Chondrocyte (in vitro differentiated cells): Measurements from ENCODE around the gene TLCD1. TPM values are rescaled to one million over a fixed set of nuclear protein-coding genes. Genes with fewer than 3 reads are reported as not detected.

Source experiments
- DNase-seq: peaks from one replicate; pipeline ENCODE4 v3.0.0; 2021; ENCODE audit warnings: mixed read lengths, low spot score
- H3K27ac Mint-ChIP-seq: one replicate; pipeline ENCODE4 v1.8.0; 2021; ENCODE audit warnings: mild to moderate bottlenecking, moderate library complexity, mixed read lengths; ENCODE audit not compliant: unreplicated experiment
- H3K27me3 Mint-ChIP-seq: 2 replicates; pipeline ENCODE4 v1.8.0; 2021; ENCODE audit warnings: low read depth, mixed read lengths
- H3K36me3 Mint-ChIP-seq: 2 replicates; pipeline ENCODE4 v1.8.0; 2021; ENCODE audit warnings: low read depth, mixed read lengths
- H3K4me1 Mint-ChIP-seq: 2 replicates; pipeline ENCODE4 v1.8.0; 2021; ENCODE audit warnings: low read depth, mild to moderate bottlenecking, mixed read lengths
- H3K4me3 Mint-ChIP-seq: one replicate; pipeline ENCODE4 v1.8.0; 2021; ENCODE audit warnings: mild to moderate bottlenecking, moderate library complexity, mixed read lengths; ENCODE audit not compliant: unreplicated experiment
- H3K9me3 Mint-ChIP-seq: 2 replicates; pipeline ENCODE4 v1.8.0; 2021; ENCODE audit warnings: low read depth, mixed read lengths
- CTCF ChIP-seq: fragments of 200-600 bp; sonication (generic); IDR thresholded peaks from 2 replicates; pipeline ENCODE4 v1.5.0; 2021; ENCODE audit warnings: antibody characterized with exemption, mild to moderate bottlenecking, moderate library complexity
- total RNA-seq: library from RNA; stranded (reverse); gene quantifications from 3 replicates; pipeline ENCODE4 v1.2.1, GENCODE V29; 2021

TLCD1 gene
- total RNA-seq, 1 donor from 2014 or later = 12.9 TPM

GRCh38 chr17:28733346-28733745 lies 7.3 kb upstream of the TLCD1 start:
- DNase-seq = no peak
- Mint-ChIP-seq H3K36me3 (no peaks in the 10 kb centered on the region), H3K9me3 (no peaks in the 10 kb centered on the region), H3K4me1 (peaks cover 5% of the 10 kb centered on the region), H3K27ac (no peak overlapping the region), H3K27me3 (no peaks in the 10 kb centered on the region), H3K4me3 (no peak overlapping the region)
- TF ChIP-seq CTCF = no peak

- Mint-ChIP-seq H3K4me3 (no peak overlapping the region), H3K9me3 (no peaks in the 10 kb centered on the region), H3K36me3 (no peaks in the 10 kb centered on the region)
Measured at GRCh38 chr17:28729950-28730330, 3.9 kb upstream of the TLCD1 start.

GRCh38 chr17:28728364-28729200 lies 2.5 kb upstream of the TLCD1 start, which contains the start of gene NEK8:
Gene NEK8 (plus strand): TSS chr17:28728788. CDS start chr17:28728814, 26 bp downstream.
- H3K4me1 Mint-ChIP-seq = peaks cover 45% of the 10 kb centered on the region
- H3K36me3 Mint-ChIP-seq = peaks cover 6% of the 10 kb centered on the region
- no peaks in the 10 kb centered on the region for H3K27me3 Mint-ChIP-seq
- peak within 1 kb of the TSS; percentile 97 for H3K27ac Mint-ChIP-seq
- no peak for TF ChIP-seq CTCF
- H3K9me3 Mint-ChIP-seq = no peaks in the 10 kb centered on the region
- H3K4me3 Mint-ChIP-seq = peak within 1 kb of the TSS; percentile 85
- DNase-seq = peak; percentile 97

More at GRCh38 chr17:28729950-28730330, 3.9 kb upstream of the TLCD1 start:
- peaks cover 31% of the 10 kb centered on the region for H3K4me1 Mint-ChIP-seq
- DNase-seq = no peak
- peak overlapping the region; percentile 97 for H3K27ac Mint-ChIP-seq
- no peak for TF ChIP-seq CTCF
- no peaks in the 10 kb centered on the region for H3K27me3 Mint-ChIP-seq

GRCh38 chr17:28726627-28727491 lies 826 bp upstream of the TLCD1 start:
- H3K4me3 Mint-ChIP-seq = peak overlapping the region; percentile 85
- no peaks in the 10 kb centered on the region for H3K27me3 Mint-ChIP-seq
- H3K4me1 Mint-ChIP-seq = peaks cover 56% of the 10 kb centered on the region
- no peaks in the 10 kb centered on the region for H3K9me3 Mint-ChIP-seq
- H3K27ac Mint-ChIP-seq = peak overlapping the region; percentile 97
- peaks cover 18% of the 10 kb centered on the region for H3K36me3 Mint-ChIP-seq
- peak; percentile 97 for TF ChIP-seq CTCF
- DNase-seq = no peak

GRCh38 chr17:28725660-28726225 lies 290 bp downstream of the TLCD1 start:
- peaks cover 68% of the 10 kb centered on the region for H3K4me1 Mint-ChIP-seq
- TF ChIP-seq CTCF = no peak
- H3K9me3 Mint-ChIP-seq = no peaks in the 10 kb centered on the region
- H3K4me3 Mint-ChIP-seq = peak overlapping the region; percentile 85
- peaks cover 20% of the 10 kb centered on the region for H3K36me3 Mint-ChIP-seq
- no peaks in the 10 kb centered on the region for H3K27me3 Mint-ChIP-seq
- peak overlapping the region; percentile 95 for H3K27ac Mint-ChIP-seq
- no peak for DNase-seq
